HCT116 (cell line): ENCODE measurements around the gene HOXD10. TPM values are rescaled to one million over a fixed set of nuclear protein-coding genes. Genes with fewer than 3 reads are reported as not detected.

Experiments
- ATAC-seq: fragments of 200-7000 bp; cut with Tn5 transposase; 2 replicates; pipeline ENCODE4 v1.9.1; 2020; ENCODE audit warnings: mild to moderate bottlenecking, moderate library complexity
- BruUV-seq: library from RNA; stranded (reverse); fragments of 400-500 nt; replicated peaks from 2 replicates; lab custom pipeline; 2021; lab: Mats Ljungman, UMichigan
- CTCF ChIA-PET: fragments of 300-600 bp; sonication (Branson Sonifier 250); formaldehyde crosslinking; loops from one replicate; lab custom pipeline; 2021; ENCODE audit warnings: antibody characterized with exemption; lab: Charles Lee
- POLR2A ChIA-PET: fragments of 300-600, 350-600 bp; sonication (Branson Sonifier 250); formaldehyde crosslinking; loops from one replicate; lab custom pipeline; 2021; ENCODE audit warnings: antibody characterized with exemption; lab: Charles Lee
- RAD21 ChIA-PET, 2 experiments: fragments of 300-600 bp; sonication (Branson Sonifier 250); formaldehyde crosslinking; loops; one replicate each; lab custom pipeline; 2023; ENCODE audit warnings: low total read pairs in 2 of 2; ENCODE audit not compliant: uncharacterized antibody in 2 of 2, unreplicated experiment in 2 of 2, low non-redundant PET in 1 of 2; lab: Charles Lee
- DNase-seq: peaks from one replicate; pipeline ENCODE4 v3.0.0-alpha.2; 2010; ENCODE audit warnings: low read depth, low spot score
- H2AFZ ChIP-seq: fragments of 200-600 bp; shearing (Covaris generic), sonication (generic); 2 replicates; pipeline ENCODE4 v1.6.1; 2017; ENCODE audit warnings: low read depth, mixed run types, mixed read lengths, antibody characterized with exemption, low read length; ENCODE audit not compliant: poor library complexity, severe bottlenecking
- H3K27ac ChIP-seq: 2 replicates; pipeline ENCODE4 v1.5.1; 2012; ENCODE audit warnings: low read depth, low read length
- H3K27me3 ChIP-seq: fragments of 200-600 bp; sonication (generic); 2 replicates; pipeline ENCODE4 v1.6.1; 2016; ENCODE audit warnings: mixed run types, low read length, mixed read lengths; ENCODE audit not compliant: insufficient read depth
- H3K36me3 ChIP-seq, 2 experiments: fragments of 200-500 bp in 1 of 2; fragments of 200-600 bp in 1 of 2; sonication (Bioruptor generic) in 1 of 2; sonication (generic) in 1 of 2; 2 replicates each; pipeline versions ENCODE4 v1.5.1 to v1.6.1; 2014 to 2016; ENCODE audit warnings: low read length in 2 of 2, inconsistent platforms in 1 of 2, mixed read lengths in 1 of 2, mixed run types in 1 of 2; ENCODE audit not compliant: insufficient read depth in 2 of 2, control insufficient read depth in 1 of 2
- H3K4me1 ChIP-seq, 2 experiments: fragments of 200-600 bp in 1 of 2; sonication (generic) in 1 of 2; 2 replicates each; pipeline versions ENCODE4 v1.5.1 to v1.6.1; 2012 to 2017; ENCODE audit warnings: low read length in 2 of 2, inconsistent platforms in 1 of 2, mild to moderate bottlenecking in 1 of 2, mixed read lengths in 1 of 2, mixed run types in 1 of 2, moderate library complexity in 1 of 2; ENCODE audit not compliant: insufficient read depth in 2 of 2, control insufficient read depth in 1 of 2
- H3K4me2 ChIP-seq: fragments of 200-600 bp; sonication (generic); 2 replicates; pipeline ENCODE4 v1.6.1; 2017; ENCODE audit warnings: mixed run types, low read length, mixed read lengths
- H3K4me3 ChIP-seq, 2 experiments: fragments of 200-600 bp in 1 of 2; sonication (generic) in 1 of 2; replicated peaks in 1 of 2; 2 replicates each; pipeline ENCODE4 v1.5.1; 2011 to 2016; ENCODE audit warnings: low read length in 2 of 2, control low read depth in 1 of 2, low read depth in 1 of 2, mild to moderate bottlenecking in 1 of 2, mixed read lengths in 1 of 2, mixed run types in 1 of 2
- H3K79me2 ChIP-seq: fragments of 200-600 bp; sonication (generic); 2 replicates; pipeline ENCODE4 v1.6.1; 2017; ENCODE audit warnings: mild to moderate bottlenecking, mixed run types, low read length, moderate library complexity, mixed read lengths; ENCODE audit not compliant: insufficient read depth
- H3K9ac ChIP-seq: fragments of 200-600 bp; sonication (generic); 2 replicates; pipeline ENCODE4 v1.6.1; 2016; ENCODE audit warnings: low read length, mixed read lengths
- H3K9me2 ChIP-seq: fragments of 200-600 bp; sonication (generic), shearing (Covaris generic); 2 replicates; pipeline ENCODE4 v1.6.1; 2017; ENCODE audit warnings: mixed run types, mild to moderate bottlenecking, moderate library complexity; ENCODE audit not compliant: insufficient read depth
- H3K9me3 ChIP-seq, 2 experiments: fragments of 200-500 bp in 1 of 2; fragments of 200-600 bp in 1 of 2; sonication (Bioruptor generic) in 1 of 2; sonication (generic) in 1 of 2; 2 replicates each; pipeline ENCODE4 v1.6.1; 2014 to 2017; ENCODE audit warnings: low read length in 2 of 2, mixed read lengths in 2 of 2, inconsistent platforms in 1 of 2, low read depth in 1 of 2, mild to moderate bottlenecking in 1 of 2, mixed run types in 1 of 2, moderate library complexity in 1 of 2; ENCODE audit not compliant: control insufficient read depth in 1 of 2, insufficient read depth in 1 of 2
- H4K20me1 ChIP-seq: fragments of 200-600 bp; sonication (generic), shearing (Covaris generic); 2 replicates; pipeline ENCODE4 v1.6.1; 2017; ENCODE audit warnings: mixed run types, mild to moderate bottlenecking, moderate library complexity; ENCODE audit not compliant: insufficient read depth
- CEBPB ChIP-seq: IDR thresholded peaks from 2 replicates; pipeline ENCODE4 v1.6.1; 2012; ENCODE audit warnings: low read depth
- CTCF ChIP-seq, 3 experiments: fragments of 200-600 bp in 1 of 3; sonication (generic) in 1 of 3; IDR thresholded peaks in 2 of 3; conservative IDR thresholded peaks in 1 of 3; 2 replicates each; pipeline ENCODE4 v1.5.1; 2012 to 2017; ENCODE audit warnings: low read depth in 2 of 3, low read length in 2 of 3, antibody characterized with exemption in 1 of 3, borderline replicate concordance in 1 of 3, control low read depth in 1 of 3, mild to moderate bottlenecking in 1 of 3, mixed read lengths in 1 of 3, mixed run types in 1 of 3, moderate library complexity in 1 of 3; ENCODE audit not compliant: insufficient read depth in 1 of 3
- ELF1 ChIP-seq: IDR thresholded peaks from 2 replicates; pipeline ENCODE4 v1.6.1; 2012; ENCODE audit warnings: low read depth, borderline replicate concordance
- EZH2 ChIP-seq: fragments of 200-600 bp; sonication (generic); IDR thresholded peaks from 2 replicates; pipeline ENCODE4 v1.6.1; 2017; ENCODE audit warnings: antibody characterized with exemption, mixed run types
- EZH2phosphoT487 ChIP-seq: fragments of 200-600 bp; IDR thresholded peaks from 2 replicates; pipeline ENCODE4 v1.6.1; 2018; ENCODE audit warnings: antibody characterized with exemption, borderline replicate concordance
- FOSL1 ChIP-seq: IDR thresholded peaks from 2 replicates; pipeline ENCODE4 v1.6.1; 2012; ENCODE audit warnings: low read depth
- MAX ChIP-seq: IDR thresholded peaks from 2 replicates; pipeline ENCODE4 v1.6.1; 2012
- POLR2A ChIP-seq: IDR thresholded peaks from 2 replicates; pipeline ENCODE4 v1.7.0; 2011; ENCODE audit warnings: borderline replicate concordance; ENCODE audit not compliant: insufficient read depth, insufficient read length; ENCODE audit errors: extremely low read depth
- SP1 ChIP-seq: IDR thresholded peaks from 2 replicates; pipeline ENCODE4 v1.6.1; 2012; ENCODE audit warnings: low read depth
- YY1 ChIP-seq: IDR thresholded peaks from 2 replicates; pipeline ENCODE4 v1.6.1; 2011; ENCODE audit warnings: low read length, low read depth, moderate library complexity, mild to moderate bottlenecking; ENCODE audit not compliant: insufficient replicate concordance; ENCODE audit errors: extremely low read depth
- ZBTB33 ChIP-seq: IDR thresholded peaks from 2 replicates; pipeline ENCODE4 v1.6.1; 2011; ENCODE audit warnings: mild to moderate bottlenecking, low read length, moderate library complexity; ENCODE audit not compliant: insufficient replicate concordance; ENCODE audit errors: extremely low read depth
- ZFX ChIP-seq: fragments of 450-650 bp; IDR thresholded peaks from 2 replicates; pipeline ENCODE4 v1.6.1; 2017
- intact Hi-C: fragments of 100-400 bp; cut with micrococcal nuclease; formaldehyde crosslinking; loops from 2 replicates; pipeline ENCODE4 v1.10.0; 2022
- total RNA-seq: library from RNA; stranded (reverse); gene quantifications from one replicate; pipeline ENCODE4 v1.2.1, GENCODE V29; 2021; ENCODE audit not compliant: unreplicated experiment

The HOXD10 gene
- total RNA-seq, 1 experiment from 2014 or later, result not detected

GRCh38 chr2:176082525-176082823 is 34.1 kb upstream of the HOXD10 start:
- no peak for ATAC-seq
- Histone ChIP-seq H3K9ac (no peak overlapping the region), H3K4me3 (no peak overlapping the region)
- RAD21 ChIA-PET, result no interaction called here
- TF ChIP-seq SP1 (no peak), FOSL1 (no peak), ZBTB33 (no peak), ZFX (no peak), EZH2phosphoT487 (no peak)
- TF ChIP-seq, all 23 proteins: peak for 0
- POLR2A ChIA-PET, result no interaction called here
- Histone ChIP-seq H3K36me3 (no peaks in the 10 kb centered on the region), H3K79me2 (no peaks in the 10 kb centered on the region), H3K9me2 (no peaks in the 10 kb centered on the region), H3K4me2 (no peak overlapping the region), H3K4me1 (no peaks in the 10 kb centered on the region), H3K9me3 (no peaks in the 10 kb centered on the region; a peak in 1 of 4 replicates), H2AFZ (no peak overlapping the region), H4K20me1 (no peaks in the 10 kb centered on the region), H3K27ac (no peak overlapping the region), H3K27me3 (no peaks in the 10 kb centered on the region)
- CTCF ChIA-PET, result no interaction called here
- BruUV-seq, result no TSS peak
- intact Hi-C loops, result loop anchor here (5.0 kb wide), 1 partner anchor 1385 kb away; no protein-coding TSS in a partner anchor
- no peak for DNase-seq

GRCh38 chr2:176082824-176083751 is 33.5 kb upstream of the HOXD10 start:
- Histone ChIP-seq H3K9ac (no peak overlapping the region), H3K4me1 (no peaks in the 10 kb centered on the region), H3K4me2 (no peak overlapping the region), H3K79me2 (no peaks in the 10 kb centered on the region), H3K36me3 (no peaks in the 10 kb centered on the region), H3K27ac (no peak overlapping the region), H3K9me3 (no peaks in the 10 kb centered on the region; a peak in 1 of 4 replicates), H2AFZ (no peak overlapping the region), H3K9me2 (no peaks in the 10 kb centered on the region), H3K27me3 (no peaks in the 10 kb centered on the region), H4K20me1 (no peaks in the 10 kb centered on the region), H3K4me3 (no peak overlapping the region)
- intact Hi-C loops, result loop anchor here (5.0 kb wide), 1 partner anchor 1386 kb away; no protein-coding TSS in a partner anchor
- RAD21 ChIA-PET, result no interaction called here
- POLR2A ChIA-PET, result no interaction called here
- DNase-seq, result no peak
- no TSS peak for BruUV-seq
- ATAC-seq, result no peak
- CTCF ChIA-PET, result no interaction called here
- TF ChIP-seq YY1 (no peak), SP1 (no peak), EZH2 (no peak), POLR2A (no peak), CEBPB (no peak), ZFX (no peak), MAX (no peak), ZBTB33 (no peak), ELF1 (no peak), CTCF (IDR thresholded peaks at IDR 0.05 in 2 of 3, conservative IDR thresholded peaks at IDR 0.05 in 1 of 3; ENCODE audit: borderline replicate concordance in 1 of 3, insufficient read depth in 1 of 3, low read depth in 2 of 3, low read length in 2 of 3) (no peak)
